Stimulated activated CD4-positive, alpha-beta T cell treated with anti-CD3 and anti-CD28 coated beads, Interleukin-15, amount 100 ng/mL, for 1 hour (primary cell): ENCODE data around the gene MAB21L1.

Experiments used
- DNase-seq, 2 donors: peaks; one replicate each; pipeline ENCODE4 v3.0.0-alpha.2; 2020; ENCODE audit warnings: low read depth in 1 of 2, low spot score in 1 of 2

Gene MAB21L1

GRCh38 chr13:35475960-35476943 lies at the start of gene MAB21L1:
TSS of gene MAB21L1 (minus strand) at chr13:35476689. CDS start at chr13:35476138, 551 bp downstream.
- DNase-seq, result no peak

GRCh38 chr13:35524171-35524570 lies 47.7 kb upstream of the MAB21L1 start:
- DNase-seq, result no peak

GRCh38 chr13:35518337-35518946 lies 42.0 kb upstream of the MAB21L1 start:
- DNase-seq, result no peak

GRCh38 chr13:35514801-35515502 lies 38.5 kb upstream of the MAB21L1 start:
- DNase-seq, result no peak

- DNase-seq, result no peak
Observed at GRCh38 chr13:35514061-35514477, 37.6 kb upstream of the MAB21L1 start.

- DNase-seq, result no peak
Observed at GRCh38 chr13:35512271-35512920, 35.9 kb upstream of the MAB21L1 start.

GRCh38 chr13:35502456-35502855 lies 26.0 kb upstream of the MAB21L1 start:
- no peak for DNase-seq

GRCh38 chr13:35501661-35502235 lies 25.3 kb upstream of the MAB21L1 start:
- DNase-seq, result no peak

GRCh38 chr13:35500144-35500543 lies 23.7 kb upstream of the MAB21L1 start:
- DNase-seq, result no peak

- no peak for DNase-seq
Observed at GRCh38 chr13:35499676-35500075, 23.2 kb upstream of the MAB21L1 start.

GRCh38 chr13:35499196-35499662 lies 22.7 kb upstream of the MAB21L1 start:
- DNase-seq, result no peak

- no peak for DNase-seq
Observed at GRCh38 chr13:35498231-35498630, 21.7 kb upstream of the MAB21L1 start.

GRCh38 chr13:35496761-35497386 lies 20.4 kb upstream of the MAB21L1 start:
- no peak for DNase-seq

- no peak for DNase-seq
Observed at GRCh38 chr13:35496006-35496405, 19.5 kb upstream of the MAB21L1 start.

- no peak for DNase-seq
Observed at GRCh38 chr13:35489050-35489449, 12.6 kb upstream of the MAB21L1 start.

- no peak for DNase-seq
Observed at GRCh38 chr13:35485424-35485823, 8.9 kb upstream of the MAB21L1 start.

GRCh38 chr13:35484384-35484783 lies 7.9 kb upstream of the MAB21L1 start:
- DNase-seq, result no peak

GRCh38 chr13:35483761-35484160 lies 7.3 kb upstream of the MAB21L1 start:
- no peak for DNase-seq

- no peak for DNase-seq
Observed at GRCh38 chr13:35482527-35482926, 6.0 kb upstream of the MAB21L1 start.

- no peak for DNase-seq
Observed at GRCh38 chr13:35481777-35482176, 5.3 kb upstream of the MAB21L1 start.
